Measurements from ENCODE around the gene TRIM66. TPM values are rescaled to one million over a fixed set of nuclear protein-coding genes. Genes with fewer than 3 reads are reported as not detected.

TRIM66 gene
- total RNA-seq, 1 donor = 4.3 TPM

DNA sequence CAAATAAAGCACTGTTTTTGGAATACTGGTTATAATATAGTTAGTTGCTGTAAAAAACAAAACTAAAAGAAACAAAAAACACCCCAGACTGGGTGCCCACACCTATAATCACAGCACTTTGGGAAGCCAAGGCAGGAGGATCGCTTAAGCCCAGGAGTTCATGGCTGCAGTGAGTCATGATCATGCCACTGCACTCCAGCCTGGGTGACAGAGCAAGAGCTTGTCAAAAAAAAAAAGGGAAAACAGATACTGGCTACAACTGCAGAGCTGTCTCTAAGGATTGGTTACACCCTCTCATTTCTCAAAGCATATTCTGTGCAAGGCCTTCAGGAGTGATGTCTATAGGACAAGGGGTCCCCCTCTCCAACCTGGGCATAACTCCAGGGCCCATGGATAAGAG lies 73.8 kb downstream of the TRIM66 start:
- peak; percentile 60 for DNase-seq (ENCODE audit: low read depth)
- TF ChIP-seq CTCF (IDR thresholded peaks at IDR 0.05; ENCODE audit: insufficient read depth, low read depth, low read length) = no peak
- no peak overlapping the region for H3K4me3 ChIP-seq (ENCODE audit: low read depth, low read length)

DNA sequence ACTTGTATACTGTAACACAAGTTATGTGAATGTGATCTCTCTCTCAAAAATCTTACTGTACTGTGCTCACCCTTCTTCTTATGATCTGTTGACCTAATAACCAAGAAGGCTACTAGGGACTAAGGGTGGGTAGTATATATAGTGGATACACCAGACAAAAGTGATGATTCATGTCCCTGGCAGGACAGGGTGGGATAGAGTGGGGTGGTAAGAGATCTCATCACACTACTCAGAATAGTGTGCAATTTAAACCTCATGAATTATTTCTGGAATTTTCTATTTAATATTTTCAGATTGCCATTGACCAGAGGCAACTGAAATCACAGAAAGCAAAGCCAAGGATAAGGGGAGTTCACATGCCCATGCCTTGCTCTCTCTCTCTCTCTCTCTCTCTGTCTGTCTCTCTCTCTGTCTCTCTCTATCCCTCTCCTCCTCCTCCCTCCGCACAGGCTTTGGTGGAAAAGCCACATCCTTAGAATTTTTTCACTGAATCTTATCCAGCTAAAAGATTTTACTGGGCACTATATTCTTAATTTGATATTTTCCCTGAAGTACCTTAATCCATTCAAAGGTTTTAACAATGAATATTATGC lies 76.4 kb downstream of the TRIM66 start:
- DNase-seq (ENCODE audit: low read depth) = no peak

DNA sequence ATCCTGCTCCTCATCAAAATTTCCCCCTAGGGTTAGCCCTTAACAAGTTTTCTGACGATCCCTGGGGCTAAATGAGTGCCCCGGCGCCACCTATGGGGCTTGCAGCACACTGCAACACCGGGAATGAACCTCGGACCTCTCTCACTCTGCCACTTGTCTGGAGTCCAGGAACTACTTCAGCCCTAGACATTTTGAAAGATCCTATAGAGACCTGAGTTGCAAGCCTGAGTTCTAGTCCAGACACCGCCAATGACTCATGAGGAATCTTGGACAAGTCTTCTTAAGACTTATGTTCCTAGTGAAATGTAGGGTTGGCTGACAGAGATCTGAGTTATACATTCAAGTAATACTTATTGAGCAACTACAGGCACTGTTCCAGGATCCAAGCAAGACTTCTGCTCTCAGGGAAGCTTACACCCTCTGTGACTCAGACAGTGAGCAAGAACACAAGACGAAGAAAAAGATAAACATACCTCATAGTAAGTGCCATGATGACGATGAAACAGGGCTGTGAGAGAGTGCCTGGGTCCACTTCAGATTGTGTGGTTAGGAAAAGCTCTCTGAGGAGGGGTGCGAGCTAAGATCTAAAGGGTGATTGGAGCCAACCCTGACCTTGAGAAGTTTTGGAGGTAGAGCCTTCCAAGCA lies 78.3 kb downstream of the TRIM66 start:
- DNase-seq (ENCODE audit: low read depth) = peak; percentile 100
- no peak overlapping the region for H3K4me3 ChIP-seq (ENCODE audit: low read depth, low read length)
- TF ChIP-seq CTCF (IDR thresholded peaks at IDR 0.05; ENCODE audit: insufficient read depth, low read depth, low read length) = peak; percentile 83

More for the DNA sequence above, 76.4 kb downstream of the TRIM66 start:
- TF ChIP-seq CTCF (IDR thresholded peaks at IDR 0.05; ENCODE audit: insufficient read depth, low read depth, low read length) = no peak
- no peak overlapping the region for H3K4me3 ChIP-seq (ENCODE audit: low read depth, low read length)

DNA sequence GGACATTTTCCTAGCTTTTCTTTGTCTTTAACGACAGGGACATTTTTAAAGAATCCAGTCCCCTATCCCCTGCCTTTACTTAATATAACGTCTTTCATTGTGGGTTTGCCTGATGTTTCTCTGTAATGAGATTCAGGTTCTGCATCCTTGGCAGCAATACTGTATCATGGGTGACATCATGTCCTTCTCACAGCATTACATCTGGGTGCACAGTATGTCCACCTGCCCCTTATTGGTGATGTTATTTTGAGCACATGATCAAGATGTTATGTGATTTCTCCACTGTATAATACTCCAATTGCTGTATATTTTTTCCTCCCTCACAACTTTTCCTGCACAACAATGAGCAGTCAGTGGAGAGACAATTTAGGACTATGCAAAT lies 78.8 kb downstream of the TRIM66 start:
- TF ChIP-seq CTCF (IDR thresholded peaks at IDR 0.05; ENCODE audit: insufficient read depth, low read depth, low read length) = no peak
- DNase-seq (ENCODE audit: low read depth) = no peak
- H3K4me3 ChIP-seq (ENCODE audit: low read depth, low read length) = no peak overlapping the region

- no peak for TF ChIP-seq CTCF (IDR thresholded peaks at IDR 0.05; ENCODE audit: insufficient read depth, low read depth, low read length)
- DNase-seq (ENCODE audit: low read depth) = no peak
- H3K4me3 ChIP-seq (ENCODE audit: low read depth, low read length) = no peak overlapping the region
Measured at GRCh38 chr11:8601376-8602133, 80.9 kb downstream of the TRIM66 start.

DNA sequence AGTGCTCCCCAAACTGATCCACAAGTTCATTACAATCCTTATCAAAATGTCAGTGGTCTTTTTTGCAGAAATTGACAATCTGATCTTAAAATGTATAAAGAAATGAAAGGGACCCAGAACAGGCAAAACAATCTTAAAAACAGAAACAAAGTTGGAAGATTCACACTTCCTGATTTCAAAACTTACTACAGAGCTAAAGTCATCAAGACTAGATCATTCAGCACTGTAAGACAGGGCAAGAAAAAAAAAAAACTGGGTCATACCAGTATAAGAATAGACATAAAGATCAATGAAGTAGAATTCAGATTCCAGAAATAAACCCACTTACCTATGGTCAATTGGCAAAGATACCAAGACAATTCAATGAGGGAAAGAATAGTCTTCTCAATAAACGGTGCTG lies 84.0 kb downstream of the TRIM66 start:
- no peak overlapping the region for H3K4me3 ChIP-seq (ENCODE audit: low read depth, low read length)
- no peak for TF ChIP-seq CTCF (IDR thresholded peaks at IDR 0.05; ENCODE audit: insufficient read depth, low read depth, low read length)
- no peak for DNase-seq (ENCODE audit: low read depth)
